Prostate gland (tissue), 2 donors: Measurements from ENCODE around the gene TSNAX.

Source experiments
- POLR2A ChIP-seq: fragments of 450-650 bp; IDR thresholded peaks from one replicate; pipeline ENCODE4 v1.6.1; 2016; ENCODE audit warnings: antibody characterized with exemption, mild to moderate bottlenecking
- TF ChIP-seq, protein P1 (sequence below), 4 experiments: fragments of 200-600 bp in 2 of 4; fragments of 450-650 bp in 2 of 4; sonication (generic) in 2 of 4; IDR thresholded peaks; 1 replicate in 3 of 4; 2 replicates in 1 of 4; pipeline ENCODE4 v1.5.1; 2016 to 2019; ENCODE audit warnings: antibody characterized with exemption in 4 of 4, mild to moderate bottlenecking in 2 of 4, moderate library complexity in 2 of 4

- TF ChIP-seq, protein P1, sequence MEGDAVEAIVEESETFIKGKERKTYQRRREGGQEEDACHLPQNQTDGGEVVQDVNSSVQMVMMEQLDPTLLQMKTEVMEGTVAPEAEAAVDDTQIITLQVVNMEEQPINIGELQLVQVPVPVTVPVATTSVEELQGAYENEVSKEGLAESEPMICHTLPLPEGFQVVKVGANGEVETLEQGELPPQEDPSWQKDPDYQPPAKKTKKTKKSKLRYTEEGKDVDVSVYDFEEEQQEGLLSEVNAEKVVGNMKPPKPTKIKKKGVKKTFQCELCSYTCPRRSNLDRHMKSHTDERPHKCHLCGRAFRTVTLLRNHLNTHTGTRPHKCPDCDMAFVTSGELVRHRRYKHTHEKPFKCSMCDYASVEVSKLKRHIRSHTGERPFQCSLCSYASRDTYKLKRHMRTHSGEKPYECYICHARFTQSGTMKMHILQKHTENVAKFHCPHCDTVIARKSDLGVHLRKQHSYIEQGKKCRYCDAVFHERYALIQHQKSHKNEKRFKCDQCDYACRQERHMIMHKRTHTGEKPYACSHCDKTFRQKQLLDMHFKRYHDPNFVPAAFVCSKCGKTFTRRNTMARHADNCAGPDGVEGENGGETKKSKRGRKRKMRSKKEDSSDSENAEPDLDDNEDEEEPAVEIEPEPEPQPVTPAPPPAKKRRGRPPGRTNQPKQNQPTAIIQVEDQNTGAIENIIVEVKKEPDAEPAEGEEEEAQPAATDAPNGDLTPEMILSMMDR (IDR thresholded peaks at IDR 0.05): no peak
- no peak for TF ChIP-seq POLR2A
Observed at GRCh38 chr1:231507476-231508355, 20.8 kb upstream of the TSNAX start.
